Muscle of back (tissue), 11 donors: ENCODE results near the gene ESPNL. TPM values are rescaled to one million over a fixed set of nuclear protein-coding genes. Genes with fewer than 3 reads are reported as not detected.
A peak's percentile ranks its signal among the peaks of the same experiment; 100 is the strongest.
"Not testable (repeated sequence)": the region's sequence is repeated elsewhere in the genome, so short reads cannot be mapped to it uniquely, and the experiment has no call there.

Experiments used
- DNase-seq, 3 donors: peaks; one replicate each; pipeline versions ENCODE4 v3.0.0 to v3.0.0-alpha.2; 2013
- polyA plus RNA-seq, 10 donors: library from polyadenylated mRNA; unstranded; fragments of 120-200 nt; gene quantifications; one replicate each; pipeline ENCODE4 v1.2.1, GENCODE V29; 2013; ENCODE audit not compliant: insufficient read length in 10 of 10

ESPNL gene
- polyA plus RNA-seq, 10 donors = 0.30 to 2.2 (median 1.1) TPM

DNA sequence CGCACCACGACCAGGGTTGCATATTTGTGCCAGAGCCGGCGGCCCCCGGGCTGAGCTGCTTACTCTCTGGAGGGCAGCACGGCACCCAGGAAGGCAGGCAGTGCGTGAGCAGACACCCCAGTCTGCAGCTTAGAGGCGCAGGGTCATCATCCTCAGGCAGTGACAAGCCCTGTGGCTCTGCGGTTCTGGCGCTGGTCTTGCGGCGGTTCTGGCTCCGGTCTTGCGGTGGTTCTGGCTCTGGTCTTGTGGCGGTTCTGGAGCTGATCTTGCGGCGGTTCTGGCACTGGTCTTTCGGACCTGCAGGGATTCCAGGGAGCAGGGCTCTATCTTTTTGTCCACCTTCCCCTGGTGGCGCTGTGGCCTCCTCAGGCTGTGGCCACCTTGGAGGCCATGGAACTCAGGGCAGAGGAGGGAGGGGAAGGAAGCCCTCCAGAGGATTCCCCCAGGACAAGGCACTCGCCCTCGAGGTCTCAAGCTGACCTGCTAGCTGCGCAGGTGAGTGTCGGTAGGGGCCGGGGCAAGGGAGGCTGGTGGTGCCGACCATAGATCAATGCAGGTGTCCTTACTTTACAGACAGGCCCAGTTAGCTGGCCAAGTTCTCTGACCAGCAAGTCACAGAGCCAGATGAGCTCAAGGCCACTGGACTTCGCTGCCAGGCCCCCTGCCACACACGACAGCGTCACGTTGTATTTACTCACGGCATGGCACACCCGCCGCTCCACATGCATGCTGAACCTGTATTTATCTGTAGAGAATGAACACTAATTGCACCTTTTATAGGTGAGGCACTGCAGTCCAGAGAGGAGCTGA lies 14.9 kb downstream of the ESPNL start:
- no peak for DNase-seq

GRCh38 chr2:238115709-238116108 lies 15.6 kb downstream of the ESPNL start:
- not testable (repeated sequence) for DNase-seq

DNA sequence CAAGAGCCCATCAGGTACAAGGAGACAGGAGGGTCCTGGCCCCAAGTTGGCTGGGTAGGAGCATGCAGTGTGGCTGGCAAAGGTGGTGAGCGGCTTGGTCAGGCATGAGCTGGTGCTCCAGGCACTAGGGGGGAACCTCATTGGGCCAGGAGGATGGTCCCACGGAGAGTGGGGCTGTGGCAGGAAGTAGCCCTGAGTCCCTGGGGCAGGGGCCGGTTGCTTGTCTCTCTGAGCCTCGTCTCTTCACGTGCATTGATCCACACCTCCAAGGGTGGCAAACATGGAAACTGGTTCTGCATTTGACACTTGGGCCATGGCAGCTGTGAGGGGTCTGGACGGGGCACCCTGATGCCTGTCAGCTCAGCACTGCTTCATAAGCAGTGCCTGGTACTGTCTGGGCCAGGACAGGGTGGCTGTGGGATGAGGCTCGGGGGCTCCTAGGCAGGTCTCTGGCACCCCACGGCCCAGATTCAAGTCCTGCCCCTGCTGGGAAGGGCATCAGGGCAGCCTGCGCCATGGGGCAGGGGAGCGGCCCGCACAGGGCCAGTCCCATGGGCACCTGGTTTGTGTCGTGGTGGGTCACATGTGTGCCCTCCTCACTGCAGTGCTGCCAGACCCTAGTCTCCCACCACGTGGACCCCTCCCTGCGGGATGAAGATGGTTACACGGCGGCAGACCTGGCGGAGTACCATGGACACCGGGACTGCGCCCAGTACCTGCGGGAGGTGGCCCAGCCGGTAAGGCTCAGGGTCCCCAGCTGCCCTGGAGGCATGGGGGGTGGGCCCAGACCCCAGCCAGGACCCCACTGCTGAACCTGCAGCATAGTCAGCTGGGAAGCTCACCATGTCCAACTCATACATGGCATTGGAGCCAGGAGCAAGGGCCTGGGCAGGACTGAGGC lies 16.4 kb downstream of the ESPNL start:
- DNase-seq = no peak

DNA sequence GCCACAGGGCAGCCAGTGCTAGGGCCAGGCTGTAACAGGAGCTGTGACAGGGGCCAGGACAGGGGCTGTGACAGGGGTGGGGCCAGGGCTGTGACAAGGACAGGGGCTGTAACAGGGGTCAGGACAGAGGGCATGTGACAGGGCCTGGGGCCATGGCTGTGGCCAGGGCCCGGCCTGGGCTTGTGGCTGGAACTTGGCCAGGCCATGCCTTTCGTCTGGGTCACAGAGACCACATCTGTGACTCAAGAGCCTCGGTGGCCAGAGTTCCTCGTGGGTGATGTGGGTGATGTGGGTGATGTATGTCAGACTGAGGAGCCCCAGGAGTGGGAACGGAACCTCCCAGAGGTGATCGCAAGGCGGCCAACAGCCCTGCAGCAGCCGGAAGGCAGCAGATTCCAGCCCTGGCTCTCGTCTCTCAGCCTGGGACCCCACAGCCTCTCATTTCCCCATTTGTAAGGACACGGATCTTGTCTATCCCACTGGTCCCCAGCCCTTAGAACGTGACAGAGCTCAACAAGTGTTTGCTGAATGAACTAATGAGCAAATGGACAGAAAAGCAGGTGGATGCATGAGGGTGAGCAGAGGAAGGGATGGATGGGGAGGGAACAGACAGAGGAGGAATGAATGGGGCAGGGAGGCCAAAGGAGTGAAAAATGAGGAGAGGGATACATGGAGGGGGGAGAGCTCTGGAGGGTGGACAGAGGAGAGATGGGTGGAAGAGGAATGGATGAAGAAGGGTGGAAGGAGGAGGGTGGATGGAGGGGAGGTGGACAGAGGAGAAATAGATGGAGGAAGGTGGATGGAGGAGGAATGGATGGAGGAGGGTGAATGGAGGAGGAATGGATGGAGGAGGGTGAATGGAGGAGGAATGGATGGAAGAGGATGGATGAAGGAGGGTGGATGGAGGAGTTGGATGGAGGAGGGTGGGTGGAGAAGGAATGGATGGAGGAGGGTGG lies 17.3 kb downstream of the ESPNL start:
- no peak for DNase-seq

- no peak for DNase-seq
Observed at GRCh38 chr2:238119756-238120462, 19.8 kb downstream of the ESPNL start.

GRCh38 chr2:238120463-238121298 lies 20.5 kb downstream of the ESPNL start:
- peak in 1 of 3 donors; percentile 58 for DNase-seq

- no peak for DNase-seq
Observed at GRCh38 chr2:238121511-238122286, 21.6 kb downstream of the ESPNL start.

DNA sequence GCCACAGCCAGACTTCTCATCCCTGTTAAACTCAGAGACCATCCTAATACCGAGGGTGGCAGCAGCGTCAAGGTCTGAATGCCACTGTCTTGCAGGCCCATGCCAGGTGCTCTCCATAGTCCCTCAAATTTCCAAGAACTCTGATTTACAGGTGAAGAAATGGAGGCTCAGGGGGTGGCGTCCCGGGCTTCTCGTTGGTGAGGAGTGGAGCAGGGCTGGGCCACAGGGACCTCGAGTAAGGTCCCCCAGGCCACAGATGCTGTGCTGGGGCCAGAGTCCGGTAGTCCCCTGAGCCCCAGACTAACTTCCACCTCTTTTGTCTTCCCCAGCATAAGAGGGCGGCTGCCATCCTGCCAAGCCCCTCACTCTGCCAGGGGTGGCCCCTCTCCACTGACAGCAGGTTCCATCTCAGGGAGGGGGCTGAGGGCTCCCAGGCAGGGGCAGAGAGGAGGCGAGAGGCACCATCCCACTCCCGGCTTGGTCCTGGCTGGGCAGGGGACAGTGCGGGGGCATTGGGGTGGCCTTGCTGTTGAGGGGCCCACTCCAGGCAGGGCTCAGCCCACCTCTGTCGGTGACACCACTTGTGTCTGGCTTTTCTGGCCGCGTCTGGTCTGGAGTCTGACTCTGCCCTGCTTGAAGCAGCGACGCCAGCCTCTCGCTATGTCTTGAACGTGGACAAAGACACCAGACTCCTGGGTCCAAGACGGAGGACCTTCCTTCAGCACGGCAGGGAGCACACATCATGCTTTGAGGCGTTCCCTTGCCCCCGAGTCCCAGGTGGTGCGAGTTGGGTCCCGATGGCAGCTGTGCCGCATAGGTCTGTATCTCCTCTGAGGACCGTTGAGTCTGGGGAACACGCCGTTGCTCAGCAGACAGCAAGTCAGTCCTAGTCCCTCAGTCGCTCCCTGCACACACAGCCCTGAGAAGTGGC lies 22.4 kb downstream of the ESPNL start:
- DNase-seq = no peak

- DNase-seq = no peak
Observed at GRCh38 chr2:238123218-238123971, 23.3 kb downstream of the ESPNL start.

DNA sequence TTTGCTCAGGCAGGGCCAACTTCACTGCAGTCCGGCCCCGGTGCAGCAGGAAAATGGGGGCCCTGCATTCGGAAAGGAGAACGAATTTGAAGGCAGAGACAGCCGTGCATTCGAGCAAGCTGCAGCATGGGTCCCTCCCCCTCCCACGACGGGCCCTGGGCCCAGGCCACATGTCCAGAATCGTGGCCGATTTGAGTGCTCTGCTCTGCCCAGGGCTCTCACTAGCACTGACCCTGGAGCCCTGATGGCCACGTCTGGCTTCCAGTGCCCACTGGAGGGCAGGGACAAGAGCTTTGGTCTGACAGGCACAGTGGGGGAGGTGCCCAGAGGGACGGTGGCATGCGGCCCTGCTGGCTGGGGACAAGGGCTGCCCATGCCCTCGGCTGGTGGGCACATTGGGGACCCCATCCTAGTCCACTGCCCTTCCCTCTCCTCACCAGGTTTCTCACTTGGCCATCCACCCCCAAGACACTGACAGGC lies 23.9 kb downstream of the ESPNL start:
- DNase-seq = no peak

DNA sequence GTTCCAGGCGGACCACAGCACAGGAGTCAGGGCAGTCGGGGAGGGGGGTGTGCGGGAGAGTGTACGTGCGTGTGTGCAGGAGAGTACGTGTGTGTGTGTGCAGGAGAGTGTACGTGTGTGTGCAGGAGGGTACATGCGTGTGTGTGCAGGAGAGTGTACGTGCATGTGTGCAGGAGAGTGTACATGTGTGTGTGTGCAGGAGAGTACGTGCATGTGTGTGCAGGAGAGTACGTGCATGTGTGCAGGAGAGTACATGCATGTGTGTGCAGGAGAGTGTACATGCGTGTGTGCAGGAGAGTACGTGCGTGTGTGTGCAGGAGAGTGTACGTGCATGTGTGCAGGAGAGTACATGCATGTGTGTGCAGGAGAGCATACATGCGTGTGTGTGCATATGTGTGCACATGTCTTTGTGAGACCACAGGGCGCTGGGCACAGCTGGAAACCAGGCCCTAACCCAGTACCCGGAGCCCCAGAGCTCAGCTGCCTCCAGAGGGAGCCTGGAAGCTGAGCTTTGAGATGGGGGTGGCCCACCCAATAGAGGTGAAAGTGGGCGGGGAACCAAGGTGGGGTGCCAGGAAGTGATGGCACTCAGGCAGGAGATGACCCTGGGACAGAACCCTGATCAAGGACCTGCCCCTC lies 24.5 kb downstream of the ESPNL start:
- no peak for DNase-seq

- DNase-seq = no peak
Observed at GRCh38 chr2:238125127-238125885, 25.2 kb downstream of the ESPNL start.

DNA sequence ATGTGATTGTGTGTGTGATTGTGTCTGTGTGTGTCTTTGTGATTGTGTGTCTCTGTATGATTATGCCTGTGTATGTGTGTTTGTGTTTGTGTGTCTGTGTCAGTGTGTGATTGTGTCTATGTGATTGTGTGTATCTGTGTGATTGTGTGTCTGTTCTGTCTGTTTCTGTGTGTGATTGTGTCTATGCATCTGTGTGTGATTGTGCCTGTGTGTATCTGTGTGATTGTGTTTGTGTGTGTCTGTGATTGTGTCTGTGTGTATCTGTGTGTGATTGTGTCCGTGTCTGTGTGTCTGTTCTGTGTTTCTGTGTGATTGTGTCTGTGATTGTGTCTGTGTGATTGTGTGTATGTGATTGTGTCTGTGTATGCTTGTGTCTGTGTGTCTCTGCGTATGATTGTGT lies 26.2 kb downstream of the ESPNL start:
- DNase-seq = no peak

DNA sequence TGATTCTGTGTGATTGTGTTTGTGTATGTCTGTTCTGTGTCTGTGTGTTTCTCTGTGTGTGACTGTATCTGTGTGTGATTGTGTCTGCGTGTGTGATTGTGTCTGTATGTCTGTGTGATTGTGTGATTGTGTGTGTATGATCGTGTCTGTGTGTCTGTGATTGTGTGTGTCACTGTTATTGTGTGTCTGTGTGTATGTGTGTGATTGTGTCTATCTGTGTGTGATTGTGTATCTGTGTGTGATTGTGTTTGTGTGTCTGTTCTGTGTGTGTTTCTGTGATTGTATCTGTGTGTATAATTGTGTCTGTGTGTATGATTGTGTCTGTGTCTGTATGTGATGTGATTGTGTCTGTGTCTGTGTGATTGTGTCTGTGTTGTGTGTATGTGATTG lies 26.6 kb downstream of the ESPNL start:
- DNase-seq = no peak

- DNase-seq = peak in 2 of 3 donors; percentile 49 to 86
Observed at GRCh38 chr2:238127165-238128060, 27.3 kb downstream of the ESPNL start.
